ENCODE measurements around the gene SAMD11. TPM values are rescaled to one million over a fixed set of nuclear protein-coding genes. Genes with fewer than 3 reads are reported as not detected.

SAMD11 gene
- total RNA-seq, 1 experiment from 2014 or later, result 13.5 TPM

DNA sequence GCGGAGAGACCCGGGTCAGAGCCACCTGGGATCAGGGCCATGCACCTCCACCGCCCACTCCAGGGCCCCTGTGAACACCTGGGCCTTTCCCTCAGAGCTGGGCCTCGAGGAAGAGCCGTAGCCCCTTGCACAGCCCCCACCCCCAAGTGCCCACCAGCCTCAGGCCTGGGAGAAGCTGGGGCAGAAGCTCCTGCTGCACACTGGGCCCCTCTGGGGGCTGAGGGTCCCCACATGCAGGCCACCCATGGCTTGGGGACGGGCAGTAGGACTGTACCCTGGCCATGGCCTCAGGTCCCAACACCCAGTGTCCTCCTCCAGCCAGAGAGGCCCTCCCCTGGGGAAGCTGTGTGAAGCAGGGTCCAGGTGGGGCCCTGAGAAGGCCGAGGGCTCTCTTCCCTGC, 28.9 kb downstream of the SAMD11 start:
- Histone ChIP-seq H3K4ac (ENCODE audit: low read depth, low read length) (no peak overlapping the region), H3K79me2 (ENCODE audit: insufficient read depth, low read length) (no peaks in the 10 kb centered on the region), H4K20me1 (ENCODE audit: control insufficient read depth, insufficient read depth, insufficient read length) (no peaks in the 10 kb centered on the region), H3T11ph (ENCODE audit: low read length) (no peak overlapping the region), H2BK5ac (ENCODE audit: insufficient read length, low read length) (no peak overlapping the region), H4K91ac (ENCODE audit: insufficient read length, low read depth, low read length) (no peak overlapping the region), H3K27me3 (ENCODE audit: insufficient read depth, low read length) (no peaks in the 10 kb centered on the region), H3K14ac (ENCODE audit: insufficient read depth, low read length) (no peak overlapping the region), H2BK20ac (ENCODE audit: low read depth, low read length, poor library complexity, severe bottlenecking) (no peak overlapping the region), H3K23me2 (ENCODE audit: insufficient read length, low read depth, low read length, poor library complexity, severe bottlenecking) (no peaks in the 10 kb centered on the region), H3K4me2 (ENCODE audit: insufficient read depth, insufficient read length, low read length) (no peak overlapping the region), H3K9ac (ENCODE audit: extremely low read depth, insufficient read length, low read length) (no peak overlapping the region), H3K4me1 (ENCODE audit: insufficient read depth, low read length) (no peaks in the 10 kb centered on the region), H3K27ac (ENCODE audit: insufficient read length, low read depth, low read length) (no peak overlapping the region), H4K5ac (ENCODE audit: insufficient read length, low read depth, low read length) (no peak overlapping the region), H4K8ac (replicated peaks; ENCODE audit: insufficient read length, low read depth, low read length) (no peak overlapping the region), H3K9me3 (ENCODE audit: control insufficient read depth, low read depth, low read length) (no peaks in the 10 kb centered on the region), H2BK120ac (ENCODE audit: low read depth, low read length, poor library complexity, severe bottlenecking) (no peak overlapping the region), H3K79me1 (ENCODE audit: insufficient read depth, low read depth, low read length, poor library complexity, severe bottlenecking) (no peaks in the 10 kb centered on the region), H3K18ac (ENCODE audit: insufficient read length, low read depth, low read length) (no peak overlapping the region), H2BK15ac (ENCODE audit: low read depth, low read length) (no peak overlapping the region), H2AFZ (ENCODE audit: low read length) (no peak overlapping the region), H3K23ac (ENCODE audit: insufficient read length, low read depth, low read length) (no peak overlapping the region), H2BK12ac (ENCODE audit: insufficient read length, low read depth, low read length) (no peak overlapping the region), H2AK5ac (ENCODE audit: insufficient read length, low read length) (no peak overlapping the region), H3K56ac (ENCODE audit: insufficient read length, low read depth, low read length) (no peak overlapping the region)
- Mint-ChIP-seq H3K27ac (no peak overlapping the region), H3K27me3 (ENCODE audit: low read depth) (no peaks in the 10 kb centered on the region), H3K4me1 (peaks cover 3 to 7% of the 10 kb centered on the region in 2 experiments), H3K9me3 (no peaks in the 10 kb centered on the region; a peak in 2 of 5 replicates), H3K36me3 (ENCODE audit: insufficient read depth in 1 of 3, low read depth in 3 of 3) (peaks cover 36 to 86% (median 80%) of the 10 kb centered on the region in 3 experiments; a peak in 6 of 7 replicates), H3K4me3 (no peak overlapping the region)
- WGBS (ENCODE audit: extremely low coverage, insufficient read length, low lambda C conversion rate), result no CpG with 5 or more reads among the region's 7 CpGs
- no peak for DNase-seq
- TF ChIP-seq, protein P1, sequence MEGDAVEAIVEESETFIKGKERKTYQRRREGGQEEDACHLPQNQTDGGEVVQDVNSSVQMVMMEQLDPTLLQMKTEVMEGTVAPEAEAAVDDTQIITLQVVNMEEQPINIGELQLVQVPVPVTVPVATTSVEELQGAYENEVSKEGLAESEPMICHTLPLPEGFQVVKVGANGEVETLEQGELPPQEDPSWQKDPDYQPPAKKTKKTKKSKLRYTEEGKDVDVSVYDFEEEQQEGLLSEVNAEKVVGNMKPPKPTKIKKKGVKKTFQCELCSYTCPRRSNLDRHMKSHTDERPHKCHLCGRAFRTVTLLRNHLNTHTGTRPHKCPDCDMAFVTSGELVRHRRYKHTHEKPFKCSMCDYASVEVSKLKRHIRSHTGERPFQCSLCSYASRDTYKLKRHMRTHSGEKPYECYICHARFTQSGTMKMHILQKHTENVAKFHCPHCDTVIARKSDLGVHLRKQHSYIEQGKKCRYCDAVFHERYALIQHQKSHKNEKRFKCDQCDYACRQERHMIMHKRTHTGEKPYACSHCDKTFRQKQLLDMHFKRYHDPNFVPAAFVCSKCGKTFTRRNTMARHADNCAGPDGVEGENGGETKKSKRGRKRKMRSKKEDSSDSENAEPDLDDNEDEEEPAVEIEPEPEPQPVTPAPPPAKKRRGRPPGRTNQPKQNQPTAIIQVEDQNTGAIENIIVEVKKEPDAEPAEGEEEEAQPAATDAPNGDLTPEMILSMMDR (conservative IDR thresholded peaks at IDR 0.05), result no peak

Data from H9 (cell line).